Measurements from ENCODE around the gene SLU7.

DNA sequence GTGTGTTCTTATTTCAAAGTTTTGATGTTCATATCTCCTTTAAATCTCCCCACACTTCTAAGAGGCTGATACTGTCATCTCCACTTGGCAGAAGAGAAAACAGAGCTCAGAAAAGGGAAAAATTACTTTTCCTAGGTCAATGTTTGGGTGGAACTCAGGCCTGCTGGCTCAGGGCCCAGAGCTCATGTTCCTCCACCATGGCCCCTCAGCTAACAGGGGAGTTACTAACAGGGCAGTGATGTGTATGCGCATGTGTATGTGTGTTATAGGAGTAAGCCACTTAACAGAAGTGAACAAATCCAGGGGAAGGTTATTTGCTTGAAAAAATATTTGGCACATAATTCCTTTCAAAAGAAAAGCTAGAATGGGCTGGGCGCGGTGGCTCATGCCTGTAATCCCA lies 51.0 kb downstream of the SLU7 start:
- TF ChIP-seq, protein P1, sequence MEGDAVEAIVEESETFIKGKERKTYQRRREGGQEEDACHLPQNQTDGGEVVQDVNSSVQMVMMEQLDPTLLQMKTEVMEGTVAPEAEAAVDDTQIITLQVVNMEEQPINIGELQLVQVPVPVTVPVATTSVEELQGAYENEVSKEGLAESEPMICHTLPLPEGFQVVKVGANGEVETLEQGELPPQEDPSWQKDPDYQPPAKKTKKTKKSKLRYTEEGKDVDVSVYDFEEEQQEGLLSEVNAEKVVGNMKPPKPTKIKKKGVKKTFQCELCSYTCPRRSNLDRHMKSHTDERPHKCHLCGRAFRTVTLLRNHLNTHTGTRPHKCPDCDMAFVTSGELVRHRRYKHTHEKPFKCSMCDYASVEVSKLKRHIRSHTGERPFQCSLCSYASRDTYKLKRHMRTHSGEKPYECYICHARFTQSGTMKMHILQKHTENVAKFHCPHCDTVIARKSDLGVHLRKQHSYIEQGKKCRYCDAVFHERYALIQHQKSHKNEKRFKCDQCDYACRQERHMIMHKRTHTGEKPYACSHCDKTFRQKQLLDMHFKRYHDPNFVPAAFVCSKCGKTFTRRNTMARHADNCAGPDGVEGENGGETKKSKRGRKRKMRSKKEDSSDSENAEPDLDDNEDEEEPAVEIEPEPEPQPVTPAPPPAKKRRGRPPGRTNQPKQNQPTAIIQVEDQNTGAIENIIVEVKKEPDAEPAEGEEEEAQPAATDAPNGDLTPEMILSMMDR (IDR thresholded peaks at IDR 0.05 in 4 of 5, conservative IDR thresholded peaks at IDR 0.05 in 1 of 5) = no peak
- TF ChIP-seq POLR2A (IDR thresholded peaks at IDR 0.05) = no peak

All from gastrocnemius medialis (tissue), 4 donors.